Measurements from ENCODE around the gene PTPRN2. TPM values are rescaled to one million over a fixed set of nuclear protein-coding genes. Genes with fewer than 3 reads are reported as not detected.

PTPRN2 gene
- total and polyA plus RNA-seq, 2 of the 13 experiments (the other 11 are each of a cell fraction or from before 2014, with no cell fraction given) = 2.5 to 24.2 TPM

DNA sequence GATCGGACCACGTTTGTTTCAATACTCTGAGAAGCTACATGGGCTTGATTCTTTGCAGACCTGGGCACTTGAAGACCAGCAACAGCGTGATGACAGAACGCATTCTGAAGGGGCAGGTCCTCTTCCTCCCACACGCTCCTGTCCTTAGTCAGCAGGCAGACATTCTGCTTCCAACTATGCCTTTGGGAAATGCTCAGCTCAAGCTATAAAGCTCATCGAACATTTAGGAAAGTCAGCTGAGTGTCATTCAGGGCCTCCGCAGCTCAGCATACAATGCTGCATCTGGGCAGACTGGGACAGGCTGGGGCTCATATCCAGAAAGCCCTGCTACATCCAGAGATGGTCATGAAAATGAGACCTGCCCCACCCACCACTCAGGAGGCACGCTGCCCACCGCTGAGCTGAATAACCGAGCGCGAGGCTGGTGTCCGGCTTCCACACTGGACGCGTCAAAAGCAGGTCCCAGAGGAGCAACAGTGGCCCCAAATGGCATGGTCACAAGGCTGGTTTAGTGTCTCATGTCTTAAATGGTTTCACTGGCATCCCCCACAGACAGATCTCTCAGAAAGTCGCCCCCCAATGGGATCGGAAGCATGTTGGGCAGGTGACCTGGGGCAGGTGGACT, 976.8 kb downstream of the PTPRN2 start:
- no peak overlapping the region for H3K4me3 ChIP-seq (replicated peaks in 1 of 3; ENCODE audit: insufficient read depth in 1 of 3, low read depth in 2 of 3, low read length in 3 of 3)
- no peaks in the 10 kb centered on the region for H3K4me1 ChIP-seq (ENCODE audit: insufficient read depth, low read length)
- no TSS peak for BruUV-seq (replicated peaks)
- 68% methylated on average over 15 of the region's 17 CpGs for WGBS (ENCODE audit: low lambda C conversion rate)
- H3K27me3 ChIP-seq (ENCODE audit: control insufficient read depth in 1 of 2, insufficient read depth in 2 of 2, low read length in 2 of 2) = peaks cover 6 to 55% of the 10 kb centered on the region in 2 experiments; a peak in 4 of 5 replicates
- H4K20me1 ChIP-seq (ENCODE audit: insufficient read depth, low read length) = no peaks in the 10 kb centered on the region
- intact Hi-C loops (cut with micrococcal nuclease; ENCODE audit: unreplicated experiment) (no loop called here), in situ Hi-C loops (cut with HindIII; ENCODE audit: extremely low pct_ligation_motif_present, low pct_unique_long_range_greater_than_20kb) (no loop called here)
- H3K27ac ChIP-seq (ENCODE audit: extremely low read length, insufficient read depth, low read length) = no peak overlapping the region
- ATAC-seq = no peak
- no peak overlapping the region for H3K9ac ChIP-seq (ENCODE audit: insufficient read depth, low read depth, low read length)
- H3K36me3 ChIP-seq (replicated peaks in 1 of 2; ENCODE audit: control insufficient read depth in 1 of 2, insufficient read depth in 2 of 2, low read length in 2 of 2) = no peaks in the 10 kb centered on the region
- H3K4me2 ChIP-seq (ENCODE audit: low read depth, low read length) = no peak overlapping the region
- POLR2A ChIA-PET = no interaction called here
- no peak for FAIRE-seq
- CTCF ChIA-PET (ENCODE audit: low intra/inter-chr PET ratio, low total read pairs) = no interaction called here
- H3K79me2 ChIP-seq (ENCODE audit: insufficient read depth, low read length) = no peaks in the 10 kb centered on the region
- H2AFZ ChIP-seq (ENCODE audit: low read length) = no peak overlapping the region
- no peak for TF ChIP-seq SIN3A (IDR thresholded peaks at IDR 0.05; ENCODE audit: borderline replicate concordance, low read depth, low read length)
- TF ChIP-seq ZEB1 (IDR thresholded peaks at IDR 0.05; ENCODE audit: insufficient replicate concordance, low read depth) = no peak
- TF ChIP-seq, protein P1, sequence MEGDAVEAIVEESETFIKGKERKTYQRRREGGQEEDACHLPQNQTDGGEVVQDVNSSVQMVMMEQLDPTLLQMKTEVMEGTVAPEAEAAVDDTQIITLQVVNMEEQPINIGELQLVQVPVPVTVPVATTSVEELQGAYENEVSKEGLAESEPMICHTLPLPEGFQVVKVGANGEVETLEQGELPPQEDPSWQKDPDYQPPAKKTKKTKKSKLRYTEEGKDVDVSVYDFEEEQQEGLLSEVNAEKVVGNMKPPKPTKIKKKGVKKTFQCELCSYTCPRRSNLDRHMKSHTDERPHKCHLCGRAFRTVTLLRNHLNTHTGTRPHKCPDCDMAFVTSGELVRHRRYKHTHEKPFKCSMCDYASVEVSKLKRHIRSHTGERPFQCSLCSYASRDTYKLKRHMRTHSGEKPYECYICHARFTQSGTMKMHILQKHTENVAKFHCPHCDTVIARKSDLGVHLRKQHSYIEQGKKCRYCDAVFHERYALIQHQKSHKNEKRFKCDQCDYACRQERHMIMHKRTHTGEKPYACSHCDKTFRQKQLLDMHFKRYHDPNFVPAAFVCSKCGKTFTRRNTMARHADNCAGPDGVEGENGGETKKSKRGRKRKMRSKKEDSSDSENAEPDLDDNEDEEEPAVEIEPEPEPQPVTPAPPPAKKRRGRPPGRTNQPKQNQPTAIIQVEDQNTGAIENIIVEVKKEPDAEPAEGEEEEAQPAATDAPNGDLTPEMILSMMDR (CRISPR knock-in tag; IDR thresholded peaks at IDR 0.05) = no peak
- TF ChIP-seq EP300 (IDR thresholded peaks at IDR 0.05; ENCODE audit: low read depth in 2 of 2, low read length in 2 of 2) = no peak
- no peak for TF ChIP-seq EP300 (CRISPR knock-in tag; IDR thresholded peaks at IDR 0.05; ENCODE audit: borderline replicate concordance)
- TF ChIP-seq ZNF577 (CRISPR knock-in tag; IDR thresholded peaks at IDR 0.05; ENCODE audit: borderline replicate concordance, low read depth) = no peak
- TF ChIP-seq, protein P2, sequence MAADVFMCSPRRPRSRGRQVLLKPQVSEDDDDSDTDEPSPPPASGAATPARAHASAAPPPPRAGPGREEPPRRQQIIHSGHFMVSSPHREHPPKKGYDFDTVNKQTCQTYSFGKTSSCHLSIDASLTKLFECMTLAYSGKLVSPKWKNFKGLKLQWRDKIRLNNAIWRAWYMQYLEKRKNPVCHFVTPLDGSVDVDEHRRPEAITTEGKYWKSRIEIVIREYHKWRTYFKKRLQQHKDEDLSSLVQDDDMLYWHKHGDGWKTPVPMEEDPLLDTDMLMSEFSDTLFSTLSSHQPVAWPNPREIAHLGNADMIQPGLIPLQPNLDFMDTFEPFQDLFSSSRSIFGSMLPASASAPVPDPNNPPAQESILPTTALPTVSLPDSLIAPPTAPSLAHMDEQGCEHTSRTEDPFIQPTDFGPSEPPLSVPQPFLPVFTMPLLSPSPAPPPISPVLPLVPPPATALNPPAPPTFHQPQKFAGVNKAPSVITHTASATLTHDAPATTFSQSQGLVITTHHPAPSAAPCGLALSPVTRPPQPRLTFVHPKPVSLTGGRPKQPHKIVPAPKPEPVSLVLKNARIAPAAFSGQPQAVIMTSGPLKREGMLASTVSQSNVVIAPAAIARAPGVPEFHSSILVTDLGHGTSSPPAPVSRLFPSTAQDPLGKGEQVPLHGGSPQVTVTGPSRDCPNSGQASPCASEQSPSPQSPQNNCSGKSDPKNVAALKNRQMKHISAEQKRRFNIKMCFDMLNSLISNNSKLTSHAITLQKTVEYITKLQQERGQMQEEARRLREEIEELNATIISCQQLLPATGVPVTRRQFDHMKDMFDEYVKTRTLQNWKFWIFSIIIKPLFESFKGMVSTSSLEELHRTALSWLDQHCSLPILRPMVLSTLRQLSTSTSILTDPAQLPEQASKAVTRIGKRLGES (CRISPR knock-in tag; IDR thresholded peaks at IDR 0.05; ENCODE audit: borderline replicate concordance) = no peak
- H3K9me3 ChIP-seq (ENCODE audit: low read length) = no peaks in the 10 kb centered on the region
- DNase-seq (ENCODE audit: low spot score) = no peak
